KG1 (cell line): ENCODE data around the gene MEX3C.

Experiments used
- DNase-seq: peaks from one replicate; lab custom pipeline; 2025; lab: John Stamatoyannopoulos, UW

MEX3C gene

DNA sequence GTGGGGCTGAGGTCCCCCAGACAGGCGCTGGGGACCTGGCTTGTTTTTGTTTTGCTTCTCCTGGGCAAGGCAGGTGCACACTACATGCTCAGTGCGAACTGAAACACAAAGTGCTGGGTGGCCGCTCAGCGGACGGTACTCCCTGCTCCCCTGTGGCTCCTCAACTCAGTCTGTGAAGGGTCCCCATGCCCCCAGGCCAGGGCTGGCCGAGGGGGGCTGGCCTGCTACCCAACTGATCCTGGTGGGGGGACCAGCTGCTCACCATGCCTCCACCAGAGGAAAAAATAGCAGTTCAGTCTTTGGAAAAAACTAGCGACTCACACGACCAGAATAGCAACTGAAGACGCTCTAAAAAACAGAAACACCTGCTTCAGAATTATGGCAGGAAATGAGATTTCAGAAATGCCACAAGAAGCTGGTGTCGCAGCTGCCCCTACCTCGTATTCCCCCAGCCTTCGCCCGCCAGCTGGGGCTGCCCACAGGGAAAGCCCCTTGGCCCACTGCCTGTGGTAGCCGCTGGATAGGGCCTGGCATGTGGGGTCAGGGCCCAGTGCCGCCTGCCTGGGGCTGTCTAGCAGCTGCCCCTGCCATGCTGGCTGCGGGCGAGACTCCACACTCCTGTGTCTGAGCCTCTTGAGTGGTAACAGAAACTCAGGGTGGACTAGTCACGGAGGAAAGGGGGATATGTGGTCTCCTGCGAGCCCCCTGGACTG, 43.7 kb downstream of the MEX3C start:
- no peak for DNase-seq

DNA sequence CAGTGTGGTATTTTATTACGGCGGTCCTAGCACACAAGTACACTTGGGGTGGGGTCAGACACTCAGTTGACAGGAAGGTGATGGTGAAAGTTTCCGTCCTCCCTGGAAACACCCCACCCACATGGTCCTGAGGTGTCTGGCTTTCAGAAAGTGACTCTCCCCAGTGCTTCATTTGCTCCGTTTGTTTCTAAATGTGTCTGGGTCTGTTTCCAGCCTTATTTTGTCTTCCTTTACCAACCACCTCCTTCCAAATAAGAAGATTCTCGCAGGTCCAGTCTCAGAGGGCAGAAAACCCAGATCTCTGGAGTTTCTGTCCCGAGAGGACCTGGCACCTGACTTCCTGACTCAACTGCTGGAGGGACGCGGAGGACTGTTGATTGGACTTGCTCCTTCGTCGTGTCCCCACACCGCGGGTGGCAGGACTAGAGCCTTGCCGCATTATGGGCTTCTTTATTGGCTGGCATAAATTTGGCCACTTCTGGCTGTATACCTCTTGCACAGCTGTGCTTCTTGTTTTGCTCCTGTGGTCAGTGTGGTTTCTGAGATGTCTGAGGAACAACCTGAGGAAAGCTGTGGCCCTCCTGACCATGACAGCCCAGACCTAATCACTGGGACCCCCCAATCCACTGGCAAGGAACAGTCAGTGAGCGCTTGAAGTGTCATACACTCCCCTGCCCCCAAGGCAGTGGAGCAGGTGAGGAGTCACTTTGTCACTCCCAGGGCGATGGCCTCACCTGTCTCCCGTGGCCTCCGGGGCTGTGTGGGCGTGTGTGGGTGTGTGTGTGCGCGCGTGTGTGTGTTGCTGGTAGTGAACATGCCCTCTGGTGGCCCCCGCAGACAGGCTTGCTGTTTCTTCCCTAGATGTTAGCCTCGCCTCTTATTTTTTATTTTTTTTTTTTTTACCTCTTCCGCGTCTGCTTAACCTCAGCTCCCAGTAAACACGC, 45.6 kb downstream of the MEX3C start:
- no peak for DNase-seq

DNA sequence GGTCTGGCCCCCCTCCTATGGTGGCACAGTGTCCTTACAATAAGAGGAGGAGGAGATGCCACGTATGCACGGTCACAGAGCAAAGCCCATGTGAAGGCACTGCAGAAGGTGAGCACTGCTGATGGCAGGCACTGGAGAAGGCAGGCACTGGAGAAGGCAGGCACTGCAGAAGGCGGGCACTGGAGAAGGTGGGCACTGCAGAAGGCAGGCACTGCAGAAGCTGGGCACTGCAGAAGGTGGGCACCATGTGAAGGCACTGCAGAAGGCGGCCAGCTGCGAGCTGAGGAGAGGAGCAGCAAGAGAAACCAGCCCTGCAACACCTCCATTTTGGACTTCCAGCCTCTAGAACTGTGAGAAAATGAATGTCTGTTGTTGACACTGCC, 46.3 kb downstream of the MEX3C start:
- no peak for DNase-seq

DNA sequence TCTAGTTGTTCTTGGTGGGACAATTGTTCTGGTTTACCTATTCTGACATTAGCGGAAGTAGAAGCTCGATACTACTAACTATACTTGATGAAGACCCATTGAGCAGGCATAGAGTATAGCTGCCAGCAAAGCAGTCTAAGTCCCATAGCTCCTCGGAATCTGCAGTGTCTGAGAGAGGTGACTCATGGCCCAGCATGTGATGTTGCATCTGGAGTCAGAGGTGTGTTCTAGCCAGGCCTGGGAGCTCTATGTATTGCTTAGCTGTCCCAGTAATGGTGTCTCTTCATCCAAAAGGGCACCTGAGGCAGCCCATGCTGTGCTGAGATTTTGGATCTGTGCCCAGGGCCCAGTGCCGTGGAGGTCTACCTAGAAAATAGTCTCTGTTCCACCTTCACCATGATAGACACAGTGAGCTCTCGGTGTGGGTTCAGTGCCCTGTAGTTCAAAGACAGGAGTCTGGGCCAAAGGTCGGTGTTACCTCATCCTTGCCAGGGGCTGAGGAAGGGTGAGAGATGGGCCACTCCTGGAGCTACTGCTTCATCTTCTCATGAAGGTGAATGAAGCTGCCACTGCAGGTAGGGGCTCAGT, 47.3 kb downstream of the MEX3C start:
- DNase-seq, result no peak

DNA sequence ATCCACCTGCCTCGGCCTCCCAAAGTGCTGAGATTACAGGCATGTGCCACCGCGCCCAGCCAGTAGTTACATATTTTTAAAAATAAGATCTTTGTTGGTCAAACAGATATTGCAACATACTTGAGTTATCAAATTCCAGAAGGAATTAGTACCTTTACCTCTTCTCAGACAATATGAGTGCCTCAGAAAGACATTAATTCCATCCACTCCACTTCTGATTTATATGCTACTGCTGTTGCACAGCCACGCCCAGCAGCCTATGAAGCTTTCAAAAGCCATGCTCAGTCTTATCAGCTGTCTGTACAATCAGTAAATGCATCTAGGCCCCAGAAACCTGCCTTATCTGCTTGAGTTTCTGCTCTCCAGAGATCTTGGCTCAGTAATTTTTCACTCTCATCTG, 47.8 kb downstream of the MEX3C start:
- DNase-seq, result no peak

DNA sequence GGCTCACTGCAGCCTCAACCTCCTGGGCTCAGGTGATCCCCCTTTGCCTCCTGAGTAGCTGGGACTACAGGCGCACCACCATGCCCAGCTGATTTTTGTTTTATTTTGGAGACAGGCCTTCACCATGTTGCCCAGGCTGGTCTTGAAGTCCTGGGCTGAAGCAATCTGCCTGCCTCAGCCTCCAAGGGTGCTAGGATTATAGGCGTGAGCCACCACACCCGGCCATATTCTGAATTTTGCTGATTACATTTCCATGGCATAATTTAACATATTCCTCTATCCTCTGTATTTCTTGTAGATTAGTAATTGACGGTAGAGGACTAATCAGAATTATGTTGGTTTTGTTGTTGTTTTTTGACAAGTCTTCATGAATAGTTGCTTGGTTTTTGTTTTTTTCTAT, 50.6 kb downstream of the MEX3C start:
- DNase-seq, result no peak

DNA sequence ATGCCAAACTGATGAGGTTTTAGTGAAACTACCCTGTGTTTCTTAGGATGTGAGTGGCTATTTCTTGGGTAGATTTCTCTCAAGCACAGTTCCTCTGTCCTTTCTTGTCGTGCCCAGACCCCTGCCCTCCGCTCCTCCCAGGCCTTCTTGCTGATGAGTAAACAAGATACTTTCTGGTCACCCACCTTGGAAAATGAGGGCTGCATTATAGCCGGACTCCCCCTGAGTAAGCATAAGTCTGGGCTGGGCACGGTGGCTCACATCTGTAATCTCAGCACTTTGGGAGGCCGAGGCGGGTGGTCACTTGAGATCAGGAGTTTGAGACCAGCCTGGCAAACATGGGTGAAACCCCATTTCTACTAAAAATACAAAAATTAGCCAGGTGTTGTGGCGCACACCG, 58.5 kb downstream of the MEX3C start:
- DNase-seq, result no peak

DNA sequence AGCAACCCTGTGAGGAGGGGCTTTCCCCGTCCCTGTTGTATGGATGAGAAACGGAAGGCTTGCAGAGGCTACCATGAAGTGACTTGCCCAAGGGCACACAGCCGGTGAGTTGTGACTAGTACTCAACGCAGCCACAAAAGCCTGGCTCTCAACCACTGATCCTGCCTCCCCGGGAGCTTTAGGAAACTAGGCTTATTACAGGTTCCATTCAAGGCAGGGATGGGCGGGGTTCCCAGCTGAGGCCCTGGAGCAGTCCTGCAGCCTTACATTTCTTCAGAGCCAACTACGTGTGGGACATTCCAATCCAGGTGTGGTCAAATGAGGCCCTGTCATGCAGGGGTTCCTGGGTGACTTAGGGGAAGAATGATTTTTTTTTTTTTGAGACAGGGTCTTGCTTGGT, 59.6 kb downstream of the MEX3C start:
- DNase-seq, result no peak

DNA sequence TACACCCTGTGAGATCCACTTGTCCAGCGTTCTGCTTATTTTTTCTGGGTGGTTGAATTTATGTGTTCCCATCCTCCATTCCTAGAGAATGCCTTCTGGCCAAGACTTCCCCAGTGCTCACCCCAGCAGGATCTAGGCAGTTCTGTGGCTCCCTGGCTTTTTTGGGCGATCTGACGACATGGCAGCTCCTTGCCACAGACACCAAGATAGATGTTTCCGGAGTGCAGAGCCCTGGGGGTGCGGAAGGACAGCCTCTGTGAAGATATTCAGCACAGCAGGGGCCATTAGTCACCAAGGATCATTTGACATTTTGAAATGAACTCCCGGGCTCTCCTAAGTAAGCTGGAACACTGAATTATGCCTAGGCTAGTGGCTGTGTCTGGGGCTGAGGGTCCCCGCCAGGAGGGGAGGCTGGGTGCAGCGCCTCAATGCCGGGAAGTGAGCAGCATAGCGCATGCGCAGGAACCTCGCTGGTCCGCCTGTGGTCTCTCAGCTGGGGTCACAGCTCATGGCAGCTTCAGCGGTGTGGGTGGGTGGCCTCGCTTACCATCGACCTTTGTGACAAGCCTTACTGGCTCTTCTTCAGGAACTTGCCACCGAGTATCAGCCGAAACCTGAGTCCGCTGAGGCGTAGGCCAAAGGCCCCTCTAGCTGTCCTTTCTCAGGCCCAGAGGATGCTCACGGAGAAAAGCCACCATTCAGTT, 60.3 kb downstream of the MEX3C start:
- DNase-seq, result no peak

DNA sequence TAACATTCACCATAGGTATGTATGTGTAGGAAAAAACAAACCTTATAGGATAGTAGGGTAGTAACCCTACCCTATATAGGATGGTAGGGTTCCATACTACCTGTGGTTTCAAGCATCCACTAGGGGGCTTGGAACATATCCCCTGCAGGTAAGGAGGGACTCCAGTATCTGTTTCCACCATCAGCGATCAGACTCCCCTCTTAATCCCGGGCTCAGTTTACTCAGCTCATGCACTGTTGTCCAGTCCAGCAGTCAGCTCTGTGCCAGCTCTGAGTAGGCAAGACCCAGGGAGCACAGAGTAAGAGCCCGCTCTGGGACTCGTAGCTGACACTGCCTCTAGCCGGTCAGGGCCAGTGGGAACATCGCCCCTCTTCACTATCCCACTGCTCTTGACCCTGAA, 61.7 kb downstream of the MEX3C start:
- no peak for DNase-seq

DNA sequence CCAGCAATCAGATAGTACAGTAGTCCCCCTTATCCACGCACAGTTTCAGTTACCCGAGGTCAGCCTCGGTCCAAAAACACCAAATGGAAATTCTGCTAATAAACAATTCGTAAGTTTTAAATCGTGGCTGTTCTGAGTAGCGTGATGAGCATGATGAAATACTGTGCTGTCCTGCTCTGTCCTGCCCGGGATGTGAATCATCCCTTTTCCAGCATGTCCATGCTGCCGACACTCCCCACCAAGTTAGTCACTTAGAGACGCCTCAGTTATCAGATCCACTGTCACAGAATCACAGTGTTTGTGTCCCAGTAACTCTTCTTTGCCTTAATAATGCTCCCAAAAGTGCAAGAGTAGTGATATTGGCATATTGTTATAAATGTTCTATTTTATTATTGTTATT, 62.1 kb downstream of the MEX3C start:
- no peak for DNase-seq

DNA sequence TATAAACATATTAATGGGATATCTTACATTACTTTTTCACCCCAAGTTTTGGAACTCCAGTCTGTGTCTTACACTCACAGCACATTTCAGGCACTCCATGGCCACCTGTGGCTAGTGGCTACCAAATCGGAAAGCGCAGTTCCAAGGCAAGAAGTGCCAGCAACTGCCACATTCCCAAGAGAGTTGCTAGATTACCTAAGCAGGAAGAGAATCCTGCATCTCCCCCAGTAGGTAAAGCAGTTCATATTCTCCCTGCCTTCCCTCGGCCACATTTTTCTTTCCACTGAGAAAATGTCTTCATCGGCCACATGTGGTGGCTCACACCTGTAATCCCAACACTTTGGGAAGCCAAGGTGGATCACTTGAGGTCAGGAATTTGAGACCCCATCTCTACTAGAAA, 62.8 kb downstream of the MEX3C start:
- no peak for DNase-seq

DNA sequence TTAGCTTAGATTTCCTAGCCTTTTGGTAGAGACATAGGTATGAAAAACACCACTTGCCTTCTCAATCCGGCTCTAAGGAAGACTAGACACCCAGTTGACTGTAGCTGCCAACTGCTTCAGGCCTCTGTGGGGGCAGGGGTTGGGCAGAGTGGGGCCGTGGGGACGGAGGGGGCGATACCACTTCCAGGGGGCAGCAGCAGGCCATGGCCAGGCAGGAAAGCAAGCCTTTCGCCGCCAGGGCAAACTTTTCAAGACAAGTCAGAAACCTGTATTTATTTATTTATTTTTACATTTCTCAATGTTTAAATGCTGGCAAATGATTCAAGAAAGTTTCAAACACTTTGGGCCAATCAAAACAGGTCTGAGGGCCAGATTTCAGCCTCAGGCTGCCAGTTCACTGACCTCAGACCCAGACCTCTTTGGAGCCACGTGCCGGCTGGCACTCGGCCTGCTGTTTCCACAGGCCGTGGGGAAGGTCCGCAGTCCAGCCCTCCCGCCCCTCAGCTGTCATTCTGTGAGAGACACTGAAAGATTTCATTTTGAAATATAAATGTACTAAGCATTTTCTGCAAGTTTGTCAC, 63.8 kb downstream of the MEX3C start:
- DNase-seq, result no peak

DNA sequence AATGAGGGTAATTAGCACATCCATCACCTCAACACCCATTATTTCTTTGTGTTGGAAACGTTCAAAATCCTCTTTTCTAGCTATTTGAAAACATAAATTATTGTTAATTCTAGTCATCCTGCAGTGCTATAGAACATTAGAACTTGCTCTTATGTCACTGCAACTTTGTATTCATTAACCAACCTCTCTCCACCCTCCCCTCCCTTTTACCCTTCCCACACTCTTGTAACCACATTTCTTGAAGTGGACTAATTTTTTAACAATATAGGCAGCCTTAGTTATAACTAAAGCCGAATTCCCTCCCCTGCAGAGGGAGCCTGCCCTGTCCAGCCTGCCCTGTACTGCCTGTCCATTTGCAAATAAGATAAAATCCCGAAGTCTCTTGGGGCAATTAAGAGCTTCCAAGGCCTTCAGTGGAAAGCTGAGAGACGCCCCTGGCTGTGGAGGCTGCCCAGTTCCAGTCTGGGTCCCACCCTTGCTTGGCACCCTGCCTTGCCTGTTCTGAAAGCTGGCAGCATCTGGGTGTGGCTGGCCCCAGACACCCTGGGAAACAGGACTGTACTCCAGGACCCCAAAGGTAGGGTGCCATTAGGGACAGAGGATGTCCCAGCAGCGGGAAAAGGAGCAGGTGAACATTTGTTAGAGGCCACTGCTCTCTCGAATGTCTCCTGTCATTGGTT, 65.1 kb downstream of the MEX3C start:
- no peak for DNase-seq

DNA sequence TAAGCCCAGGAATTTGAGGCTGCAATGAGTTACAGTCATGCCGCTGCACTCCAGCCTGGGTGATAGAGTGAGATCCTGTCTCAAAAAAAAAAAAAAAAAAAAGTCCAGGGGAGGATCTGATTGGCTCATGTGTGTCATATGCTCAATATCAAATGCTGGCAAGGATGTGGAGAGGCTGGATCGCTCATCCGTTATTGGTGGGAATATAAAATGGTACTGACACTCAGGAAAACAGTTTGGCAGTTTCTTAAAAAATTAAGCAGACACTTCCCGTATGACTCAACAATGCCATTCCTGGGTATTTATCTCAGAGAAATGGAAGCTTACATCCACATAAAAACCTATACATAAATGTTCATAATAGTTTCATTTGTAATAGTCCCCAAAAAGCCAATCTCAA, 68.9 kb downstream of the MEX3C start:
- no peak for DNase-seq

DNA sequence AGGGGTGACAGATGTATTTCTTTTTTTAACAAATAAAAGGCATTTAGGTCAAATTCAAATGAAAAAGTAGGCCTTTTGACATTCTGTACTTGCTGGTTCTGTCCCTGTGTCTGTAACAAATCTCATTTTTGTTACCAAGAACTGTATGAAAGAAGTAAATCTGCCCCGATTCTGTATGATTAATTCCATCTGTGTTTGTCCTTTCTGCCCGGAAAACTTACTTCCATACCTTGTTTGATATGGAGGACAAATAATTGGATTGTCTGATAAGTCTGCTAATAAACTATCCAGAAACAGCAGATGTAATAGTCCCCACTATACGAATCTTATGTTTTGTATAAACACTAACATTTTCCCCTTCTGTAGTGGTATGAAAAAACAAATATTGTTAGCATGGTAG, 69.8 kb downstream of the MEX3C start:
- no peak for DNase-seq

DNA sequence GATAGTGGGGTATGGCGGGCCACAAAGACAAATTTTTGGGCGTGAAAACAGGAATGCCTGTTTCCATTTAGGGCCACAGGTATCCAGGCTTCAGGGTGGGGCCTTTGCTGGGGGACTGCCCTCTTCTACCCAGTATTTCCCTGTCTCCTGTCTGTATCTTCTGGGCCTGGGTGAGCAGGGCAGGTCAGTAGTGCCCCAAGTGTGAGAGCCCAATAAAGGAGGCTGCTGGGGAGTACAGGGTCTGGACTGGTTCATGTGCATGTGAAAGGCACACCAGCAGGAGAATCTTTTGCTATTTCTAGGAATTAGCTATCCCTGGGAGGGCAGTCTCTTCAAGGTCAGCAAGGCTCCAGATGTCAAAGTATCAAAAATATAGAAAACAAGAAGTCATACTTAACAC, 71.5 kb downstream of the MEX3C start:
- no peak for DNase-seq
